Neural crest cell (in vitro differentiated cells): Measurements from ENCODE around the gene SCNN1A. TPM values are rescaled to one million over a fixed set of nuclear protein-coding genes. Genes with fewer than 3 reads are reported as not detected.

ENCODE experiments used
- DNase-seq: peaks from one replicate; pipeline ENCODE4 v3.0.0; 2021; ENCODE audit warnings: low read depth, mixed read lengths, low spot score
- H3K27ac Mint-ChIP-seq: one replicate; pipeline ENCODE4 v1.8.0; 2021; ENCODE audit warnings: mild to moderate bottlenecking, mixed read lengths; ENCODE audit not compliant: unreplicated experiment
- H3K27me3 Mint-ChIP-seq: 2 replicates; pipeline ENCODE4 v1.8.0; 2021; ENCODE audit warnings: low read depth, mild to moderate bottlenecking, mixed read lengths
- H3K36me3 Mint-ChIP-seq: 2 replicates; pipeline ENCODE4 v1.8.0; 2021; ENCODE audit warnings: low read depth, mild to moderate bottlenecking, mixed read lengths
- H3K4me1 Mint-ChIP-seq: 2 replicates; pipeline ENCODE4 v1.8.0; 2021; ENCODE audit warnings: mixed read lengths
- H3K4me3 Mint-ChIP-seq: one replicate; pipeline ENCODE4 v1.8.0; 2021; ENCODE audit warnings: mild to moderate bottlenecking, mixed read lengths
- H3K9me3 Mint-ChIP-seq: 2 replicates; pipeline ENCODE4 v1.8.0; 2021; ENCODE audit warnings: mixed read lengths
- CTCF ChIP-seq: fragments of 200-600 bp; sonication (generic); conservative IDR thresholded peaks from 2 replicates; pipeline ENCODE4 v1.5.0; 2021; ENCODE audit warnings: antibody characterized with exemption, mild to moderate bottlenecking
- total RNA-seq: library from RNA; stranded (reverse); gene quantifications from 2 replicates; pipeline ENCODE4 v1.2.1, GENCODE V29; 2021

SCNN1A gene
- total RNA-seq, 1 donor from 2014 or later = not detected

- H3K36me3 Mint-ChIP-seq = no peaks in the 10 kb centered on the region
- H3K27ac Mint-ChIP-seq = peak overlapping the region; percentile 50
- no peaks in the 10 kb centered on the region for H3K27me3 Mint-ChIP-seq
- no peak for TF ChIP-seq CTCF
- peak overlapping the region; percentile 36 for H3K4me3 Mint-ChIP-seq
- H3K4me1 Mint-ChIP-seq = peaks cover 36% of the 10 kb centered on the region
- H3K9me3 Mint-ChIP-seq = no peaks in the 10 kb centered on the region
- no peak for DNase-seq
Measured at GRCh38 chr12:6323995-6324711, 51.2 kb downstream of the SCNN1A start.

GRCh38 chr12:6323340-6323994 is 51.9 kb downstream of the SCNN1A start:
- Mint-ChIP-seq H3K36me3 (no peaks in the 10 kb centered on the region), H3K27me3 (no peaks in the 10 kb centered on the region), H3K4me1 (peaks cover 36% of the 10 kb centered on the region), H3K27ac (peak overlapping the region; percentile 50), H3K4me3 (peak overlapping the region; percentile 46), H3K9me3 (no peaks in the 10 kb centered on the region)
- TF ChIP-seq CTCF = peak; percentile 75
- DNase-seq = peak; percentile 47

GRCh38 chr12:6322969-6323339 is 52.4 kb downstream of the SCNN1A start:
- Mint-ChIP-seq H3K9me3 (no peaks in the 10 kb centered on the region), H3K36me3 (no peaks in the 10 kb centered on the region), H3K27me3 (no peaks in the 10 kb centered on the region), H3K4me1 (peaks cover 36% of the 10 kb centered on the region), H3K4me3 (no peak overlapping the region), H3K27ac (peak overlapping the region; percentile 37)
- no peak for DNase-seq
- no peak for TF ChIP-seq CTCF

GRCh38 chr12:6322352-6322751 is 53.0 kb downstream of the SCNN1A start:
- no peak for TF ChIP-seq CTCF
- H3K4me3 Mint-ChIP-seq = no peak overlapping the region
- H3K4me1 Mint-ChIP-seq = peaks cover 36% of the 10 kb centered on the region
- no peaks in the 10 kb centered on the region for H3K9me3 Mint-ChIP-seq
- DNase-seq = no peak
- no peak overlapping the region for H3K27ac Mint-ChIP-seq
- H3K36me3 Mint-ChIP-seq = no peaks in the 10 kb centered on the region
- no peaks in the 10 kb centered on the region for H3K27me3 Mint-ChIP-seq

- H3K27me3 Mint-ChIP-seq = no peaks in the 10 kb centered on the region
- TF ChIP-seq CTCF = no peak
- peaks cover 36% of the 10 kb centered on the region for H3K4me1 Mint-ChIP-seq
- H3K27ac Mint-ChIP-seq = no peak overlapping the region
- H3K9me3 Mint-ChIP-seq = no peaks in the 10 kb centered on the region
- DNase-seq = no peak
- no peaks in the 10 kb centered on the region for H3K36me3 Mint-ChIP-seq
- no peak overlapping the region for H3K4me3 Mint-ChIP-seq
Measured at GRCh38 chr12:6321905-6322304, 53.5 kb downstream of the SCNN1A start.
